ENCODE data around the gene JRKL. TPM values are rescaled to one million over a fixed set of nuclear protein-coding genes. Genes with fewer than 3 reads are reported as not detected.
A peak's percentile ranks its signal among the peaks of the same experiment; 100 is the strongest.

The JRKL gene
- total RNA-seq, result 8.5 and 9.8 TPM in 2 replicates

- H3K4me3 ChIP-seq (ENCODE audit: insufficient read depth, low read length), result peak within 1 kb of the TSS; percentile 93
- H4K20me1 ChIP-seq (ENCODE audit: insufficient read depth, low read length), result no peaks in the 10 kb centered on the region
- peak within 1 kb of the TSS; percentile 92 for H2AFZ ChIP-seq (ENCODE audit: low read length)
- H3K36me3 ChIP-seq (ENCODE audit: insufficient read depth, low read length), result no peaks in the 10 kb centered on the region
- peaks cover 74% of the 10 kb centered on the region for H3K79me2 ChIP-seq (ENCODE audit: insufficient read depth, low read length)
- peak within 1 kb of the TSS; percentile 95 for H3K27ac ChIP-seq (ENCODE audit: low read depth, low read length)
- no peaks in the 10 kb centered on the region for H3K9me3 ChIP-seq (ENCODE audit: low read depth, low read length)
- no peaks in the 10 kb centered on the region for H3K27me3 ChIP-seq (ENCODE audit: insufficient read depth, low read length)
- peak; percentile 96 for DNase-seq (ENCODE audit: insufficient read length, low spot score, missing footprints)
- H3K4me1 ChIP-seq (ENCODE audit: insufficient read depth, low read length), result peaks cover 25% of the 10 kb centered on the region
- TF ChIP-seq CTCF (IDR thresholded peaks at IDR 0.05; ENCODE audit: extremely low read depth, low read depth, low read length), result no peak
- H3K4me2 ChIP-seq (ENCODE audit: insufficient read depth, low read length), result peak within 1 kb of the TSS; percentile 97
Observed at GRCh38 chr11:96389720-96390487, at the start of gene JRKL, which contains the start of gene CCDC82. Gene JRKL (plus strand): TSS chr11:96390013. CDS start chr11:96390650, 637 bp downstream. Gene CCDC82 (minus strand): TSS chr11:96389912. CDS start chr11:96384747, 5,165 bp downstream.

- H2AFZ ChIP-seq (ENCODE audit: low read length), result no peak overlapping the region
- H3K27ac ChIP-seq (ENCODE audit: low read depth, low read length), result peak overlapping the region; percentile 95
- DNase-seq (ENCODE audit: insufficient read length, low spot score, missing footprints), result peak; percentile 68
- H3K4me1 ChIP-seq (ENCODE audit: insufficient read depth, low read length), result peaks cover 48% of the 10 kb centered on the region
- TF ChIP-seq CTCF (IDR thresholded peaks at IDR 0.05; ENCODE audit: extremely low read depth, low read depth, low read length), result no peak
- H3K4me3 ChIP-seq (ENCODE audit: insufficient read depth, low read length), result peak overlapping the region; percentile 80
- peaks cover 75% of the 10 kb centered on the region for H3K79me2 ChIP-seq (ENCODE audit: insufficient read depth, low read length)
- H3K36me3 ChIP-seq (ENCODE audit: insufficient read depth, low read length), result no peaks in the 10 kb centered on the region
- H4K20me1 ChIP-seq (ENCODE audit: insufficient read depth, low read length), result peaks cover 14% of the 10 kb centered on the region
- no peaks in the 10 kb centered on the region for H3K27me3 ChIP-seq (ENCODE audit: insufficient read depth, low read length)
- no peaks in the 10 kb centered on the region for H3K9me3 ChIP-seq (ENCODE audit: low read depth, low read length)
- peak overlapping the region; percentile 96 for H3K4me2 ChIP-seq (ENCODE audit: insufficient read depth, low read length)
Observed at GRCh38 chr11:96340555-96340885, 49.3 kb upstream of the JRKL start.

GRCh38 chr11:96341211-96342013 lies 48.4 kb upstream of the JRKL start:
- Histone ChIP-seq H3K27ac (ENCODE audit: low read depth, low read length) (peak overlapping the region; percentile 95), H3K79me2 (ENCODE audit: insufficient read depth, low read length) (peaks cover 66% of the 10 kb centered on the region), H2AFZ (ENCODE audit: low read length) (no peak overlapping the region), H3K4me1 (ENCODE audit: insufficient read depth, low read length) (peaks cover 48% of the 10 kb centered on the region), H3K4me3 (ENCODE audit: insufficient read depth, low read length) (peak overlapping the region; percentile 80), H3K9me3 (ENCODE audit: low read depth, low read length) (no peaks in the 10 kb centered on the region), H3K4me2 (ENCODE audit: insufficient read depth, low read length) (peak overlapping the region; percentile 96), H3K27me3 (ENCODE audit: insufficient read depth, low read length) (no peaks in the 10 kb centered on the region), H4K20me1 (ENCODE audit: insufficient read depth, low read length) (peaks cover 14% of the 10 kb centered on the region), H3K36me3 (ENCODE audit: insufficient read depth, low read length) (no peaks in the 10 kb centered on the region)
- no peak for DNase-seq (ENCODE audit: insufficient read length, low spot score, missing footprints)
- peak; percentile 67 for TF ChIP-seq CTCF (IDR thresholded peaks at IDR 0.05; ENCODE audit: extremely low read depth, low read depth, low read length)

Measured in osteoblast (primary cell).